Measurements from ENCODE around the gene LPXN. TPM values are rescaled to one million over a fixed set of nuclear protein-coding genes. Genes with fewer than 3 reads are reported as not detected.

The LPXN gene
- polyA plus RNA-seq, 4 donors = 7.3 to 8.2 (median 7.7) TPM

Other genes with a start within 250 kb of the LPXN start
- gene OR5B17, start 216.8 kb downstream of the LPXN start, polyA plus RNA-seq (ENCODE audit: insufficient read length in 4 of 4) = not detected
- not detected for gene OR5B3, start 169.0 kb downstream of the LPXN start, polyA plus RNA-seq (ENCODE audit: insufficient read length in 4 of 4)
- under 1 TPM in 1 of 4 donors, not detected in 3; 0.03 TPM for gene OR5B2, start 147.7 kb downstream of the LPXN start, polyA plus RNA-seq (ENCODE audit: insufficient read length in 4 of 4)
- not detected for gene OR5B12, start 133.6 kb downstream of the LPXN start, polyA plus RNA-seq (ENCODE audit: insufficient read length in 4 of 4)
- gene OR5B21, start 67.8 kb downstream of the LPXN start, polyA plus RNA-seq (ENCODE audit: insufficient read length in 4 of 4) = not detected
- 10 to 100 TPM; 55.3 to 72.5 (median 69.5) TPM for gene ZFP91, start 3.2 kb upstream of the LPXN start, polyA plus RNA-seq (ENCODE audit: insufficient read length in 4 of 4)
- 1 to 10 TPM in 3 of 4 donors, under 1 TPM in 1; 0.97 to 1.5 (median 1.2) TPM for gene CNTF, start 46.8 kb upstream of the LPXN start, polyA plus RNA-seq (ENCODE audit: insufficient read length in 4 of 4)
- 100 to 1,000 TPM; 138 to 199 (median 158) TPM for gene GLYAT, start 156.1 kb upstream of the LPXN start, polyA plus RNA-seq (ENCODE audit: insufficient read length in 4 of 4)

Data from right renal pelvis (tissue), 4 donors.